KMS-11 (cell line): ENCODE results near the gene ZBTB42.

Experiments used
- H2AFZ ChIP-seq: fragments of 200-600 bp; sonication (generic); 2 replicates; pipeline ENCODE4 v1.6.1; 2016; ENCODE audit warnings: antibody characterized with exemption, mixed run types, low read depth
- H3K27ac ChIP-seq: fragments of 200-600 bp; sonication (generic); 2 replicates; pipeline ENCODE4 v1.6.1; 2016; ENCODE audit warnings: mild to moderate bottlenecking, mixed run types
- H3K27me3 ChIP-seq: fragments of 200-600 bp; sonication (generic); 2 replicates; pipeline ENCODE4 v1.6.1; 2017; ENCODE audit warnings: mild to moderate bottlenecking, low read depth, mixed run types, moderate library complexity; ENCODE audit not compliant: insufficient read depth
- H3K36me3 ChIP-seq: fragments of 200-600 bp; sonication (generic); 2 replicates; pipeline ENCODE4 v1.6.1; 2017; ENCODE audit warnings: mild to moderate bottlenecking, mixed run types; ENCODE audit not compliant: insufficient read depth
- H3K4me1 ChIP-seq: fragments of 200-600 bp; sonication (generic); 2 replicates; pipeline ENCODE4 v1.6.1; 2016; ENCODE audit warnings: mild to moderate bottlenecking, low read depth, mixed run types; ENCODE audit not compliant: poor library complexity, severe bottlenecking
- H3K4me2 ChIP-seq: fragments of 200-600 bp; sonication (generic); 2 replicates; pipeline ENCODE4 v1.7.0; 2016; ENCODE audit warnings: mild to moderate bottlenecking, mixed run types
- H3K4me3 ChIP-seq: fragments of 200-600 bp; sonication (generic); IDR thresholded peaks from 2 replicates; pipeline ENCODE4 v1.6.1; 2017; ENCODE audit warnings: low read depth, low read length, mixed read lengths; ENCODE audit not compliant: insufficient read depth
- H3K79me2 ChIP-seq: fragments of 200-600 bp; sonication (generic); 2 replicates; pipeline ENCODE4 v1.6.1; 2016; ENCODE audit warnings: low read depth, mixed run types; ENCODE audit not compliant: insufficient read depth
- H3K9ac ChIP-seq: fragments of 200-600 bp; sonication (generic); 2 replicates; pipeline ENCODE4 v1.6.1; 2016; ENCODE audit warnings: mild to moderate bottlenecking, mixed run types
- H4K20me1 ChIP-seq: fragments of 200-600 bp; sonication (generic); 2 replicates; pipeline ENCODE4 v1.6.1; 2016; ENCODE audit warnings: mild to moderate bottlenecking, mixed run types; ENCODE audit not compliant: insufficient read depth
- CTCF ChIP-seq: fragments of 200-600 bp; sonication (generic); conservative IDR thresholded peaks from 2 replicates; pipeline ENCODE4 v1.6.1; 2017; ENCODE audit warnings: low read depth, mild to moderate bottlenecking, antibody characterized with exemption, low read length, moderate library complexity, mixed read lengths

The ZBTB42 gene

GRCh38 chr14:104778694-104779331 is 22.1 kb upstream of the ZBTB42 start:
- TF ChIP-seq CTCF = no peak
- Histone ChIP-seq H4K20me1 (no peaks in the 10 kb centered on the region), H3K27me3 (no peaks in the 10 kb centered on the region), H3K79me2 (no peaks in the 10 kb centered on the region), H3K9ac (no peak overlapping the region), H3K4me1 (no peaks in the 10 kb centered on the region), H2AFZ (no peak overlapping the region), H3K4me2 (no peak overlapping the region), H3K27ac (no peak overlapping the region), H3K36me3 (no peaks in the 10 kb centered on the region), H3K4me3 (no peak overlapping the region)

- Histone ChIP-seq H3K36me3 (no peaks in the 10 kb centered on the region), H3K27me3 (no peaks in the 10 kb centered on the region), H3K4me2 (no peak overlapping the region), H3K4me1 (no peaks in the 10 kb centered on the region), H2AFZ (no peak overlapping the region), H3K79me2 (no peaks in the 10 kb centered on the region), H3K9ac (no peak overlapping the region), H3K4me3 (no peak overlapping the region), H3K27ac (no peak overlapping the region), H4K20me1 (no peaks in the 10 kb centered on the region)
- TF ChIP-seq CTCF = no peak
Observed at GRCh38 chr14:104779776-104780512, 21.0 kb upstream of the ZBTB42 start.

DNA sequence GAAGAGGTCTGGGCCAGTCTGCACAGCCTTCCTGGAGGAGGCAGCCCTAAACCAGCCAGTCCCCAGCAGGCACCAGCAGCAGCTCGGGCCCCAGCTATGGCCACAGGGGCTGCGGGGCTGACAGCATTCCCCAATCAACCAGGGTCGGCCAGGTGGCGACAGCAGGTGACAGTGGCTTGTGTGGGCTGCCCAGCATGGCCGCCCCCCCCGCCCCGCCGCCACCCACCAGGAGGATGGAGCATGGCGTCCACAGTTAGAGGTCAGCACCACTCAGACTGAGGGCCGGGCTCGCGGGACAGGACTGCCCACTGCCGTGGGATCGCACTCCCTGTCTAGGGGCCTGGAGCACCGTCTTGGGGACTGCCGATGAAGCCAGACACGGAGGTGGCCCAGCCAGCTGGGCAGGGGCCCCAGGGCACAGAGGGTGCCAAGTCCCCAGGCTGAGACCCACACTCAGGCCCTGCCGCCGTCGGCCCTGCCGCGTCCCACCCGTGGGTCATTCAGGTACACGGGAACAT is 20.3 kb upstream of the ZBTB42 start:
- no peak for TF ChIP-seq CTCF
- Histone ChIP-seq H3K79me2 (no peaks in the 10 kb centered on the region), H3K4me1 (no peaks in the 10 kb centered on the region), H3K27ac (no peak overlapping the region), H3K27me3 (no peaks in the 10 kb centered on the region), H4K20me1 (no peaks in the 10 kb centered on the region), H2AFZ (no peak overlapping the region), H3K36me3 (no peaks in the 10 kb centered on the region), H3K4me2 (no peak overlapping the region), H3K4me3 (no peak overlapping the region), H3K9ac (no peak overlapping the region)

DNA sequence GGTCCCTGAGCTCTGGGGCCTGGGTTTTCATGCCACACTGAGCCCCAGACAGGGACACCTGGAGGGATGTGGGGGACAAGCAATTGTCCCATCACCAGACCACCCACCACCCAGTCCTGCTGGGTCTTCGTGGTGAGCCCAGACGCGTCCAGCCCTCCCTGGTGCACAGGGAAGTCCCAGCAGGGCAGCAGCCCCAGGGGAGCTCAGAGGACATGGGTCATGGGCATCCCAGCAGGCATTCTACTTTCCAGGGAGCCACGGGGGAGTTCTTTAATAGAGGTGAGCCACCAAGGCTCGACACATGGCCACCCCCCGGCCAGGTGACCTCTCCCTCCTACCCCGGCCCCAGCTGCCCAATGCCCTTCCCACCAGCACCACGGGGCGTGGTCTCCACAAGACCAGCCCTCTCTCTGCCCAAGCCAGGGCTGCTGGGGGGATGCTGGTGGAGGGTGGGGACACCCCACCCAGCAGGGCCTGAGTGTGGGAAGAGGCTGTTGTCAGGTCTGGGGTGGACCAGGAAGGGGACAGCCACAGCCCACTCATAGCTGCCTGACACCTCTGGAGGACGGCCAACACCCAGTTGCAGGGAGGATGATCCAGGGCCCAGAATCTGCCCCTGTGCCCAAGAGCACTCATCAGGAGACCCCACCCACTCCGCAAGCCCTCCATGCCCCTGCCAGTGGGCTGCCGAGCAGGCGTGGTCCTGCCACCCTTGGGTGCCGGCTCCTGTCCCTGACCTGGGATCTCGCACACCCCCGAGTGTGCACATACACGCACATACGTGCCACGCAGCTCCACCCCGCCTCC is 19.4 kb upstream of the ZBTB42 start:
- H2AFZ ChIP-seq = no peak overlapping the region
- no peaks in the 10 kb centered on the region for H3K27me3 ChIP-seq
- no peak overlapping the region for H3K4me3 ChIP-seq
- no peaks in the 10 kb centered on the region for H3K79me2 ChIP-seq
- no peak overlapping the region for H3K4me2 ChIP-seq
- H3K27ac ChIP-seq = no peak overlapping the region
- H3K4me1 ChIP-seq = no peaks in the 10 kb centered on the region
- no peak for TF ChIP-seq CTCF
- no peaks in the 10 kb centered on the region for H4K20me1 ChIP-seq
- H3K36me3 ChIP-seq = no peaks in the 10 kb centered on the region
- H3K9ac ChIP-seq = no peak overlapping the region
